Measurements from ENCODE around the gene TPH2. TPM values are rescaled to one million over a fixed set of nuclear protein-coding genes. Genes with fewer than 3 reads are reported as not detected.
A peak's percentile ranks its signal among the peaks of the same experiment; 100 is the strongest.

Gene TPH2
- total RNA-seq, 1 donor from 2014 or later: not detected

- DNase-seq (ENCODE audit: low spot score in 2 of 2, unreplicated experiment in 2 of 2): no peak
- Mint-ChIP-seq H3K4me3 (no peak overlapping the region), H3K9me3 (no peaks in the 10 kb centered on the region), H3K27ac (no peak overlapping the region), H3K36me3 (no peaks in the 10 kb centered on the region), H3K27me3 (ENCODE audit: low read depth) (peaks cover 29% of the 10 kb centered on the region), H3K4me1 (no peaks in the 10 kb centered on the region)
- no peak for TF ChIP-seq CTCF (IDR thresholded peaks at IDR 0.05; ENCODE audit: unreplicated experiment)
These were observed 77.2 kb downstream of the TPH2 start for GRCh38 chr12:72015895-72016294.

GRCh38 chr12:72017054-72017651 is 78.5 kb downstream of the TPH2 start:
- H3K27me3 Mint-ChIP-seq (ENCODE audit: low read depth): peaks cover 26% of the 10 kb centered on the region
- H3K9me3 Mint-ChIP-seq: no peaks in the 10 kb centered on the region
- peak; percentile 26 to 77 for DNase-seq (ENCODE audit: low spot score in 2 of 2, unreplicated experiment in 2 of 2)
- no peak overlapping the region for H3K27ac Mint-ChIP-seq
- peak; percentile 82 for TF ChIP-seq CTCF (IDR thresholded peaks at IDR 0.05; ENCODE audit: unreplicated experiment)
- H3K4me3 Mint-ChIP-seq: no peak overlapping the region
- no peaks in the 10 kb centered on the region for H3K4me1 Mint-ChIP-seq
- H3K36me3 Mint-ChIP-seq: no peaks in the 10 kb centered on the region

GRCh38 chr12:72018036-72018435 is 79.4 kb downstream of the TPH2 start:
- Mint-ChIP-seq H3K4me1 (no peaks in the 10 kb centered on the region), H3K27me3 (ENCODE audit: low read depth) (peaks cover 25% of the 10 kb centered on the region), H3K27ac (no peak overlapping the region), H3K4me3 (no peak overlapping the region), H3K9me3 (no peaks in the 10 kb centered on the region), H3K36me3 (no peaks in the 10 kb centered on the region)
- DNase-seq (ENCODE audit: low spot score in 2 of 2, unreplicated experiment in 2 of 2): no peak
- no peak for TF ChIP-seq CTCF (IDR thresholded peaks at IDR 0.05; ENCODE audit: unreplicated experiment)

- H3K27ac Mint-ChIP-seq: no peak overlapping the region
- no peak overlapping the region for H3K4me3 Mint-ChIP-seq
- H3K9me3 Mint-ChIP-seq: no peaks in the 10 kb centered on the region
- H3K4me1 Mint-ChIP-seq: no peaks in the 10 kb centered on the region
- no peak for TF ChIP-seq CTCF (IDR thresholded peaks at IDR 0.05; ENCODE audit: unreplicated experiment)
- DNase-seq (ENCODE audit: low spot score in 2 of 2, unreplicated experiment in 2 of 2): no peak
- no peaks in the 10 kb centered on the region for H3K36me3 Mint-ChIP-seq
- peaks cover 9% of the 10 kb centered on the region for H3K27me3 Mint-ChIP-seq (ENCODE audit: low read depth)
These were observed 86.0 kb downstream of the TPH2 start for GRCh38 chr12:72024613-72025012.

GRCh38 chr12:72025524-72025923 is 86.9 kb downstream of the TPH2 start:
- Mint-ChIP-seq H3K4me3 (no peak overlapping the region), H3K4me1 (no peaks in the 10 kb centered on the region), H3K9me3 (no peaks in the 10 kb centered on the region), H3K36me3 (no peaks in the 10 kb centered on the region), H3K27ac (no peak overlapping the region), H3K27me3 (ENCODE audit: low read depth) (peaks cover 11% of the 10 kb centered on the region)
- DNase-seq (ENCODE audit: low spot score in 2 of 2, unreplicated experiment in 2 of 2): no peak
- no peak for TF ChIP-seq CTCF (IDR thresholded peaks at IDR 0.05; ENCODE audit: unreplicated experiment)

GRCh38 chr12:72028966-72029365 is 90.3 kb downstream of the TPH2 start:
- Mint-ChIP-seq H3K9me3 (no peaks in the 10 kb centered on the region), H3K36me3 (no peaks in the 10 kb centered on the region), H3K27me3 (ENCODE audit: low read depth) (peaks cover 37% of the 10 kb centered on the region), H3K4me3 (no peak overlapping the region), H3K4me1 (peaks cover under 1% of the 10 kb centered on the region), H3K27ac (no peak overlapping the region)
- no peak for TF ChIP-seq CTCF (IDR thresholded peaks at IDR 0.05; ENCODE audit: unreplicated experiment)
- no peak for DNase-seq (ENCODE audit: low spot score in 2 of 2, unreplicated experiment in 2 of 2)
